Endothelial cell (in vitro differentiated cells): Measurements from ENCODE around the gene CUL3. TPM values are rescaled to one million over a fixed set of nuclear protein-coding genes. Genes with fewer than 3 reads are reported as not detected.
"Not testable (repeated sequence)": the region's sequence is repeated elsewhere in the genome, so short reads cannot be mapped to it uniquely, and the experiment has no call there.

ENCODE experiments used
- DNase-seq: peaks from one replicate; pipeline ENCODE4 v3.0.0; 2021; ENCODE audit warnings: low spot score
- H3K27ac Mint-ChIP-seq: one replicate; pipeline ENCODE4 v1.8.0; 2021; ENCODE audit warnings: mixed read lengths, inconsistent platforms; ENCODE audit not compliant: unreplicated experiment
- H3K27me3 Mint-ChIP-seq: one replicate; pipeline ENCODE4 v1.8.0; 2021; ENCODE audit warnings: mild to moderate bottlenecking, moderate library complexity, mixed read lengths, inconsistent platforms; ENCODE audit not compliant: unreplicated experiment
- H3K36me3 Mint-ChIP-seq: one replicate; pipeline ENCODE4 v1.8.0; 2021; ENCODE audit warnings: mild to moderate bottlenecking, low read depth, mixed read lengths, inconsistent platforms; ENCODE audit not compliant: unreplicated experiment
- H3K4me1 Mint-ChIP-seq: one replicate; pipeline ENCODE4 v1.8.0; 2021; ENCODE audit warnings: mild to moderate bottlenecking, mixed read lengths, inconsistent platforms; ENCODE audit not compliant: unreplicated experiment
- H3K4me3 Mint-ChIP-seq: one replicate; pipeline ENCODE4 v1.8.0; 2021; ENCODE audit warnings: mild to moderate bottlenecking, mixed read lengths, inconsistent platforms; ENCODE audit not compliant: unreplicated experiment
- H3K9me3 Mint-ChIP-seq: one replicate; pipeline ENCODE4 v1.8.0; 2021; ENCODE audit warnings: mixed read lengths, inconsistent platforms; ENCODE audit not compliant: unreplicated experiment
- total RNA-seq: library from RNA; stranded (reverse); fragmentation: NEBNext Ultra II Directional; extraction: Animal tissue kit (Norgen Biotek cat#: 25700); gene quantifications from one replicate; pipeline ENCODE4 v1.2.1, GENCODE V29; 2021; ENCODE audit not compliant: unreplicated experiment
- TF ChIP-seq, protein P1 (sequence below): fragments of 200-600 bp; sonication (generic); IDR thresholded peaks from one replicate; pipeline ENCODE4 v1.5.0; 2021; ENCODE audit warnings: antibody characterized with exemption; ENCODE audit not compliant: unreplicated experiment

The CUL3 gene
- total RNA-seq, 1 donor from 2014 or later, result 138 TPM

- Mint-ChIP-seq H3K4me1 (no peaks in the 10 kb centered on the region), H3K4me3 (no peak overlapping the region), H3K36me3 (no peaks in the 10 kb centered on the region), H3K27ac (no peak overlapping the region), H3K27me3 (no peaks in the 10 kb centered on the region), H3K9me3 (no peaks in the 10 kb centered on the region)
- TF ChIP-seq, protein P1, sequence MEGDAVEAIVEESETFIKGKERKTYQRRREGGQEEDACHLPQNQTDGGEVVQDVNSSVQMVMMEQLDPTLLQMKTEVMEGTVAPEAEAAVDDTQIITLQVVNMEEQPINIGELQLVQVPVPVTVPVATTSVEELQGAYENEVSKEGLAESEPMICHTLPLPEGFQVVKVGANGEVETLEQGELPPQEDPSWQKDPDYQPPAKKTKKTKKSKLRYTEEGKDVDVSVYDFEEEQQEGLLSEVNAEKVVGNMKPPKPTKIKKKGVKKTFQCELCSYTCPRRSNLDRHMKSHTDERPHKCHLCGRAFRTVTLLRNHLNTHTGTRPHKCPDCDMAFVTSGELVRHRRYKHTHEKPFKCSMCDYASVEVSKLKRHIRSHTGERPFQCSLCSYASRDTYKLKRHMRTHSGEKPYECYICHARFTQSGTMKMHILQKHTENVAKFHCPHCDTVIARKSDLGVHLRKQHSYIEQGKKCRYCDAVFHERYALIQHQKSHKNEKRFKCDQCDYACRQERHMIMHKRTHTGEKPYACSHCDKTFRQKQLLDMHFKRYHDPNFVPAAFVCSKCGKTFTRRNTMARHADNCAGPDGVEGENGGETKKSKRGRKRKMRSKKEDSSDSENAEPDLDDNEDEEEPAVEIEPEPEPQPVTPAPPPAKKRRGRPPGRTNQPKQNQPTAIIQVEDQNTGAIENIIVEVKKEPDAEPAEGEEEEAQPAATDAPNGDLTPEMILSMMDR, result no peak
- no peak for DNase-seq
Measured at GRCh38 chr2:224613543-224614286, 28.6 kb upstream of the CUL3 start.

DNA sequence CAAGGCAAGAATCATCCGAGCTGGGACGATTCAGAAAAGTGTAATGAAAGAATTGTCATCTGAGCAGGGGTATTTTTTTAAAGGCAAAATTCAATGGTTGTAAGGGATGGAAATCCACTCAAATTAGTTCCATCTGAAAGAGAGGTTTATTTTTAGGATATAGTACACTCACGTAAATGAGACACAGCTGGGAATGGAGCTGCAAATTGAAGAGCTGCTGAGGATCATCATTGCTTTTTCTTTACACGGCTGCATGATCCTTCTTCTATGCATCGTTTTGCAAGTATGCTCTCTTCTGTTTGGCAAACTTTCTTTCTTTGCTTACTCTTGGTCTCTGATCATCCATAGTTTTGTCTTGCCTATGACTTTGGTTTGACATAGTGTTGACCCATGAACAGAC, 27.4 kb upstream of the CUL3 start:
- Mint-ChIP-seq H3K27me3 (no peaks in the 10 kb centered on the region), H3K27ac (no peak overlapping the region), H3K36me3 (no peaks in the 10 kb centered on the region), H3K9me3 (no peaks in the 10 kb centered on the region), H3K4me1 (peaks cover 4% of the 10 kb centered on the region), H3K4me3 (no peak overlapping the region)
- TF ChIP-seq, protein P1, result no peak
- DNase-seq, result no peak

DNA sequence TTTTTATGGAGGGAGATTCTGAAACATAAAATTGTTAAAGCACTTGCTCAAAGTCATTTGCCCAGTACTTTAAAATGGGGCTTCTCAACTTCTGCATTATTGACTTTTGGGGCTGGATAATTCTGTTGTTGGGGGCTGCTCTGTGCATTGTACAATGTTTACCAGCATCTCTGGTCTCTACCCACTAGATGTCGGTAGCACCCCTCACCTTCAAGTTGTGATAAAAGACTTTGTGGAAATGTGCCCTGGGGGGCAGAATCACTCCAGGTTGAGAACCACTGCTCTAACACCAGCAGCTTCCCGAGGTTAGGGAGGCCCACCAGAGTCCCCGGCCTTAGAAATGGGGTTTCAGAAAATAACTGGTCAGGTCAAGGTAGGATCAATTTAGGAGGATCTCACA, 26.8 kb upstream of the CUL3 start:
- Mint-ChIP-seq H3K27me3 (no peaks in the 10 kb centered on the region), H3K36me3 (no peaks in the 10 kb centered on the region), H3K4me3 (no peak overlapping the region), H3K4me1 (peaks cover 4% of the 10 kb centered on the region), H3K9me3 (no peaks in the 10 kb centered on the region), H3K27ac (no peak overlapping the region)
- DNase-seq, result no peak
- TF ChIP-seq, protein P1, result no peak

DNA sequence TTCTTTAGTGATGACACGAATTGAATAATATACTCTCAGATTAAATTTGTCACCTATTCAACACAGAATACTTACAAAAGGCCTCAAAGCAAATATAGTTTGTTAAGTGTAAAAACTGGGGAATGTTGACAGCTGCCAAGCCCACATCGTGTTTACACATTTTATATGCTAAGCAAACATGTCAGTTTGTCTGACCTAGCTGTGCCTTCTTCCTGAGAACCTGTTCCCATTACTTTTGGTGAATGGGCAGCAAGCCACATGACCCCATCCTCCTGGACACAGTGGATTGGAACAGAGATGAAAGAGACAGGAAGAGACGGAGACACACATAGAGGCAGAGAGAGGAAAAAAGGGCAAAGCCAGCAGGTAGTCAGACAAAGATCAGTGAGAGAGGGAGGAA, 22.9 kb upstream of the CUL3 start:
- Mint-ChIP-seq H3K27me3 (no peaks in the 10 kb centered on the region), H3K9me3 (no peaks in the 10 kb centered on the region), H3K4me1 (peaks cover 4% of the 10 kb centered on the region), H3K27ac (peak overlapping the region; percentile 15), H3K36me3 (no peaks in the 10 kb centered on the region), H3K4me3 (no peak overlapping the region)
- TF ChIP-seq, protein P1, result no peak
- no peak for DNase-seq

- not testable (repeated sequence) for H3K4me3 Mint-ChIP-seq, DNase-seq, H3K4me1 Mint-ChIP-seq, H3K27me3 Mint-ChIP-seq, H3K9me3 Mint-ChIP-seq, H3K27ac Mint-ChIP-seq, H3K36me3 Mint-ChIP-seq
Measured at GRCh38 chr2:224603746-224604500, 18.8 kb upstream of the CUL3 start.

- not testable (repeated sequence) for H3K4me3 Mint-ChIP-seq
Measured at GRCh38 chr2:224602778-224603375, 17.7 kb upstream of the CUL3 start.

More at GRCh38 chr2:224602778-224603375, 17.7 kb upstream of the CUL3 start:
- not testable (repeated sequence) for DNase-seq, H3K27me3 Mint-ChIP-seq, H3K9me3 Mint-ChIP-seq, H3K36me3 Mint-ChIP-seq, H3K4me1 Mint-ChIP-seq, H3K27ac Mint-ChIP-seq
